Measurements from ENCODE around the gene C6orf15.

Gene C6orf15

DNA sequence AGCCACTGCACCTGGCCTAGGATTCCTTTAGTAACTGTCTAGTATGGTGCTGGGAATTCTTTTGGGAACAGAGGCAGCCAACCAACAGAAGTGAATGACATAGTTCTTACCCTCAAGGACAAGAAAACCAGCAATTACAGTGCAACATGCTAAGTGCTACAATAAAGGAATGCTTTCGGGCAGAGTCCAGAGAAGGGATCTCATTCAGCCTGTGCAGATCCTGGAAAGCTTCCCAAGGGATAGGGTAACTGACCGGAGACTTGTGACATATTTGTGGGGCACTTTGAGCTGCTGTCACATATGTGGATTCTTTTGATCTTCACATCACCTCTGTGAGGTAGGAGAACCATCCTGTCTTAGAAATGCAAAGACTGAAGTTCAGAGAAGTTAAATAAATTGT, 46.8 kb downstream of the C6orf15 start:
- DNase-seq: no peak

DNA sequence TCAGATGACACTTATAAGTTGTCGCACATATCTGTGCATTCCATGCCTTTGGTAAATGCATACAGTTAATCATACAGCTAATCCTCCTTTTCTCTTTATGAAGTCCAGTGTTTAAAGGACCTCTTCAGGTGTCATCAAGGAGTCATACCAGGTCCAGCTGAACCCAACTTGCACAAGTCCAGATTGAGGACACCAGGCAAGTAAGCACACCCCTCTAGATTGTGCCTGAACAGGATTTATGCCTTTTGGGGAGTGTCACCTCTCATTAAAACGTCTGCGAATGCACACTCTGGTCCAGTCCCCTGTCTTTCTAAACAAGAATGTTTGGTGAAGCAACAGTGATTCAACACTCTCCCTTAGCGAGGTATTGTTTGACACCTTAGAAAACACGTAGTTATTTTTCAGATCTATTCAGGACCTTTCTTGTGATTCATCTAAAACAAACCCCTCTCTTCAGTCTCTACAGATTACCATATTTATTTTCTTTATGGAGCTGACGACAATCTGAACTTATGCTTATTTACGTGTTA, 48.4 kb downstream of the C6orf15 start:
- no peak for DNase-seq

Measured in NCI-H1092 treated with DMSO at 0.1 percent for 48 hours (cell line).